ENCODE measurements around the gene NDST1. TPM values are rescaled to one million over a fixed set of nuclear protein-coding genes. Genes with fewer than 3 reads are reported as not detected.

The NDST1 gene
- total RNA-seq, 1 donor: 12.9 TPM

DNA sequence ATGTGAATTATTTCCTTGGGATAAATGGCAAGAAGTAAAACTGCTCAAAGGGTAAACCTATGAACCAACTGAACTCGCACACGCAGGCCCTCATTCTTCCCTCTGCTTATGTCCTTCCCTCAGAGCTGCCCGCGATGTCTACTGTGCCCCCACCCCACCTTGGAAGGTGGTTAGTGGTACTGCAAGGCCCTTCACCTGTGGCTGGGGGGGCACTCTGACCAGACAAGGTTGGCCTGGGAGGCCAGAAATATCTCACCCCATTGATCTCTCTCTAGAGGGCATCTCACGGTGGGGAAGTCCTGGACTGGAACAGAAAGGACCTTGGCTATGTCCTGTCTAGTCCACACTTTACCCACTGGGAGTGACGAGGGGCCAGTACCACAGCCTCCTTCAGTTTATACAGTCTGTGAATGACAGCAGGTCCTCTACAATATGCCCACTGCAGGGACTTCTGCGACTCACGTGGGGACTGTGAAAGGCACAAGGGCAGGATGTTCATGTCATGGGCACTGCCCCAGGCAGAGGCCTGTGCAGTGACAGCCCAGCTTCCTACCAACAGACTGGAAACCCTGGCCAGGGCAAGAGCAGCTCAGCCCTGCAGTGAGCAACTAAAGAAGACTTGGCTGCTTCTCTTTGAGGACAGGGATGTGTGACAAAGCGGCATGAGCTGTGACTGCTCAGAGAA is 75.8 kb downstream of the NDST1 start:
- DNase-seq (ENCODE audit: low read depth in 2 of 3, low spot score in 2 of 3): no peak

DNA sequence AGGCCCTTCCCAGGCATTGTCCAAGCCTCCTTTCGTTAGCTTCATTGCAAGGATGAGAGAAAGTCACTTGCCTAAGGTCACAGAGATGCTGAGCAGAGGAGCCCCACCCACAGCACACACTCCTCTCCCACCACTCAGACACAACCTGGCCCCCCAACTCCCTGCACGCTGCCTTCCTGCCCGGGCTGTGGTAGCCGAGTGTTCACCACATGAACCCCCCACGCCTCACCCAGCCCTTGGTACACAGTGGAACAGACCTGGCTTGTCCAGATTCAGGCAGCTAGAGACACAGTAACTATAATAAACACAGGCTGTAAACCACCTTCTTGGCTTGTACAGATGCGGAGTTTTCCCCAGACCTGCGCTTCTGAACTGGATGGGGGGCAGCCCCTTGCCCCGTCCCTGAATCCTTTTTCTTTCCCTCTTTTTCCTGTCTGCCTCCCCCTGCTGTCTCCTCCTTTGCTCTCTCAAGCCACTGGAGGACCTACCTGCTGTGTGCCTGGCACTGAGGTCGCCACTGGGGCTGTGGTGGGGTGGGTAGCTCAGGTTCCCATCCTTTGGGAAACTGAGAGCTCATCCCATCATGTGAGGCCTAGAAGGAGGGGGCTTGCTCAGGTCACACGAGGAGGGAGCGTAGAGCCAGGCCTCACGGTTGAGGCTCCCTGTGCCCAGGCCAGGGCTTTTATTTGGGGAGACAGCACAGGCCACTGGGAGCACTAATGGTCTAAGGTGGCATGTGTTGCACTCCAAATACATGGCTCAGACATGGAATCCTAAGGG is 76.8 kb downstream of the NDST1 start:
- DNase-seq (ENCODE audit: low read depth in 2 of 3, low spot score in 2 of 3): no peak

DNA sequence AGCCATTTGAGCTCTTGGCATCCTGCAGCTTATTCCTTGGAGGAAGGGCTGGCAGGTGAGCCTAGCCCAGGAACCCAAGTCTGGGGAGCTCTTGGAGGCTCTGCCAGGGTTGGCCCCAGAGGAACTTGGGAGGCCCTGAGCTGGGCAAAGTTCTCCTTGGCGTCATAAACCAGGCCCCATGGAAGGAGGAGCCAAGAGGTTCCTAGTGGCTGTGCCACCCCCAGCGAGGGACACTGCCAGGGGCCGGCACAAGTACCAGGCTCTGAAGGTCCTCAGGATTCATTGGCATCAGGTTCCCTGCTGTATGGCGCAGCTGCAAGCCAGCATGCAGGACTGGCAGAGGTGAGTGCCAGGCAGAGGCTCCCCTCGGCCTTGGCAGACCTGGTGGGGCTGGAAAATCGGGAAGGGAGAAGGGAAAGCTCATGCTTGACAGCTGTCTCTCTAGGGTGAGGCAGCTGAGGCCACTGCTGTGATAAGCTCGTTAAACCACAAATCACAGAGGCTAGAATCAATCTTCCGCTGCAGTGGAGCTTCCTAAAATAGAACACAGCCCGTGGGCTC is 77.9 kb downstream of the NDST1 start:
- no peak for DNase-seq (ENCODE audit: low read depth in 2 of 3, low spot score in 2 of 3)

DNA sequence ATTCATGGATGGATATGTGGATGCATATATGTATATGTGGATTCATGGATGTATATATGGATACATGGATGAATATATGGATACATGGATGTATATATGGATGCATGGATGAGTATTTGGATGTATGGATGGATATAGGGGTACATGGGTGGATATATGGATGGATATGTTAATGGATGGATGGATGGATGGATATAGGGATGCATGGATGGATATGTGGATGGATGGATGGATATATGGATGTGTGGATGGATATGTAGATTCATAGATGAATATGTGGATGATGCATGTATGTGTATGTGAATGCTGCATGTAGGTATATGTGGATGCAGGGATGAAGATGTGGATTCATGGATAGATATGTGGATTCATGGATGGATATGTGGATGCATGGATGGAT is 79.1 kb downstream of the NDST1 start:
- no peak for DNase-seq (ENCODE audit: low read depth in 2 of 3, low spot score in 2 of 3)

DNA sequence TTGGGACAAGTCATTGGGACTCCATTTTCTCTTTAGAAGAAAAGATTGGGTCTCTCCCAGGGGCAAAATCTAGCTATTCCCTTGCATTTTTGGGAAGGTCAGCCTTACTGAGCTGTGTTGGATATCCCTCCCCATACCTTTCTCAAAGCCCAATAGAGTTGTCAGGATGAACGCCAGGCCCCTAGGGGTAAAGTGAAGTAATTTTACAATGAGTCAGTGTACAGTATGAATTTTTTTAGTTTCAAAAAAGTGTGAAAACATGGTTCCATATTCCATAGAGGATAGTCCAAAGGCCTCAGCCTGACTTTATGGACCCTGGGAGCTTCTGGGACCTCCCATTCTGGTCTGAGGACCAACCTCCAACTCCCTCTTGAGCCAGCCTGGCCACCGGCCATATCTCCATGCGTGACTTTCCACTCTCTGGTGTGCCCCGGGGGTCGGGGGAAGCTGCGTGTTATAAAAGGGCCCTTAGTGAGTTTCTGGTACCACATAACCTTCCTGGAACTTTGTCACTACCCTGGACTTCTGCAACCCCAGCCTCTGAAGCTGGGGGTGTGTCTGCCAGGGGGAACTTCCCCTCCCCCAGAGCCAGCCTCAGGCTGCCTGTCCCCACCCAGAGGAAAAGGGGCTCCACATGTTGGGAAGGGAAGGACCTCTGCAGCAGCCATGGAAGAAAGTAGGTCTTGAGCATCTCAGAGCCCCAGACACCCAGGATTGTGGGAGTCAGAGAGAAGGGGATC is 80.1 kb downstream of the NDST1 start:
- DNase-seq (ENCODE audit: low read depth in 2 of 3, low spot score in 2 of 3): no peak

DNA sequence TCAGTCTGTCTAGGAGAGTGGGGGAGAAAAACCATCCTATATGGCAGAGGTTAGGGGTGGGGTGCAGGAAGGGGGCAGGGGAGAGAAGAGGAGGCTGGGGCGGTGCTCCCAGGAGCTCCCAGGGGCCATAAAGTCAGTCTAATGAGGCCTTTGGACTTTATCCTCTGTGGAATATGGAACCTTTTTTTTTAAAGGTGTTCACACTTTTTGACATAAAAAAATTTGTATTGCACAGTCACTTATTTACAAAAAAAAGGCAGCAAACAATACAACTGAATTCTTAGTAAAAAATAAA is 80.6 kb downstream of the NDST1 start:
- no peak for DNase-seq (ENCODE audit: low read depth in 2 of 3, low spot score in 2 of 3)

DNA sequence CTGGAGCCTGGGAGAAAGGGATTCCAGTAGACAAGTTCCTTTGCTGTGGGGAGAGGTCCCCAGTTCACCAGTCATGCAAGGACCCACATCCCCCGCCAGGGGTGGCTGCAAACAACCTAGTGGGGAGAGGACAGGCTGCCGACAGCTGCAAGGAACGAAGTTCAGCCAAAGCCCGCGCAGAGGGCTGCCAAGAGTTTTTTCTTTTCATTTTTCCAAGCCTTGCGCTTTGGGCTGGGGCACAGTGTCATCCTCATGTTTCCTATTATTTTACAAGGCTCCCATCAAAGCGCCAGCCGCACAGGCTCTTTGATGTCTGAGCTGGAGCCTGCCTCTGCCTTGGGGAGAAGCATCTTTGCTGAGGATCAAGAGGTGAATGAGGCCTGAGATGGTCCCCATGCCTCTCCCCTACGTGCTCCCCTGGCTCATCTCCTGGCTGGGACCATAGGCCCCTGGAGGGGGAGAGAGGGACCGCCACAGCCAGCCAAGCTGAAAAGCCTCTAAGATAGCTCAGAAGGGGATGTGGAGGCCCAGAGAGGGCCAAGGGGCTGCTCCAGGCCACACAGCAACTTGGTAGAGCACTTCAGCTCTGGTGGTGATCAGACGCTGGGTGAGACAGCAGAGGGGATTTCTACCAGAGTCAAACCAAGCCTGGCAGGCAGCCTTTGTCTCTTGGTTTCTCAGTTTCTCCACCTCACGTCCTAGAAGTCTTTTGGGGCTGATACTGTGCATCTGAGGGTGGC is 82.1 kb downstream of the NDST1 start:
- no peak for DNase-seq (ENCODE audit: low read depth in 2 of 3, low spot score in 2 of 3)

DNA sequence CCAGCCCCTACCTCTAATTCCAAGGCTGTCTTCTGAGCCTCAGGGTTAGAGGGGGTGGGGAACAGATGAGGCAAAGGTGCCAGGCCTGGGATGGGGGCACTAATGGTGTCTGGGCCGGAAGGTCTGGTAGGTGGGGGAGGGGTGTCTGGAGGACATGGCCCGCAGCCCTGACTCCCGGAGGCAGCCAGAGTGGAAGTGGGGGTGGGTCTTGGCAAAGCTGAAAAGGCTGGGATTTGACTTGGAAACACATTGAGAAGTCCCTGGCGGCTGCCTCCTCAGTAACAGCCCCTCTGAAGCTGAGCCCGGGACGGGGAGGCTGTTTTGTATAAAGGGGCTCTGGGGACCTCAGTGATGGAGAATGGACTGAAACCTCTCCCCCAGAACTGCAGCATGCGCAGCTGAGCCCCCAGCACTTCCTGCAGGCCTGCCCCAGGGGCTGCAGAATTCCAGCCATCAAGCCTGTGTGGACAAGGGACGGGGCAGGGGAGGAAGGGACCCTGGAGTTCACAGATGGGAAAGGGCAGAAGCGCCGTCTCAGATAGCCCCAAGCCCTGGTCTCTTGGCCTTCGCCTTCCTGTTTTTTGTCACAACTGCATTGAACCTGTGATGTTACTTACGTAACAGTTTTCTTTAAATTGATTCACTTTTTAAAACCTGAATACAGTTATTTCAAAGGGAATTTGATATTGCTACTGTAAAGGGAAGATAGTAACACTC is 83.2 kb downstream of the NDST1 start:
- no peak for DNase-seq (ENCODE audit: low read depth in 2 of 3, low spot score in 2 of 3)

DNA sequence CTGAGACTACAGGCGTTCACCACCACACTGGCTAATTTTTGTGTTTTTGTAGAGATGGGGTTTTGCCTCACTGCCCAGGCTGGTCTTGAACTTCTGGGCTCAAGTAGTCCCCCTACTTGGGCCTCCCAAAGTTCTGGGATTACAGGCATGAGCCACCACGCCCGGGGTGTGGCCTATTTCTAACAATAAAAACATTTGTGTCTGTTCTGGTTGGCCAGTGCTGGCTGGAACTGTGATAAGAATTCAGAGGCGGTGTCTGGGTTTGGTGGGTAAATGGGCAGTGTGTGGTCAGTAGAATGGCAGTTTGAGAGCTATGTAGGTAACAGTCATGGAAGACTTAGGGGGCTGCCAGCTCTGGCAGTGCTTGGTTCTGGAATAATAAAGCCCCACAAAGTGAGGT is 85.7 kb downstream of the NDST1 start:
- DNase-seq (ENCODE audit: low read depth in 2 of 3, low spot score in 2 of 3): no peak

DNA sequence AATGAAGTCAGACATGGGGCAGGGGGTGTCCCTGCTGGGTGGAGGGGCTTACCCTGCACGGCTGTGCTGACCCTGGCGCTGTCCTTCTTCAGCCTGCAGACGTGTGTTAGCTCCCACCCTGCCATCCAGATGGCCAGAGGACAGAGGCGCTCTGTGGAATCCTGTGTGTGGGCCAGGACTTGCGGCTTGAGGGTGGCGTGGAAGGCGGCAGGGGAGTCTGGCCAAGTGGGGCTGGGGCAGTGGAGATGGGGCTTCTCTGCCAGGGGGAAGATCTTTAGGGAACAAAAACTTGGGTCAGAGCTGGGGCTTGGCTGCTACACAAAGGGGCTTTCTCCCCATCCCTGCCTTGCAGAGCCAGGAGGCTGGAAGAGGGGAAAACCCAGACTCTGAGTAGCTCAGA is 86.1 kb downstream of the NDST1 start:
- no peak for DNase-seq (ENCODE audit: low read depth in 2 of 3, low spot score in 2 of 3)

DNA sequence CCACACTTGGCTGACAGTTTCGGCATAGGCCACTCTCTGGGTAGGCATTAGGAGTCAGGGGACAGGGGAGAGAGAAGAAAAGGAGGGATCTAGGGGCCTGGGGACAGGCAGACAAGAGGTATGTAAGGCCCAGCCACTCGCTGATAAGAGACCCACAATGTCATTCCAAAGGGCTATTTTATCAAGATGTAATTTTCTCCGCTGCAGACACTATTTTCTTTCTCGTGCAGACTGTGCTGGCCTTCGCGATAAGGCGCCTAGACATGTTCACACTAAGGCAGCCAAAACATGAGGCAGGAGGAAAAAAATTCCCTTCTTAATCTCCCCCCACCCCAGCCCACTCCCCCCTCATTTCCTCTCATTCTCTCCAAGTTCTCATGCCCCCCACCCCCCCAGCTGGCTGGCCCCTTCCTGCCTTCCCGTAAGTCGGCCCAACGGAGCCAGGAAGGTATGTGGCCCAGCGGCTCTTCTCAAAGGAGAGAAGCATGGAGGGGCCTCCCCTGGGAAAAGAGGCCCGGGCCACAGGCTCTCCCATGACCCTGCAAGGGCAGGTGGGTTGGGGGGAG is 87.6 kb downstream of the NDST1 start:
- DNase-seq (ENCODE audit: low read depth in 2 of 3, low spot score in 2 of 3): peak in 1 of 3 donors; percentile 6

DNA sequence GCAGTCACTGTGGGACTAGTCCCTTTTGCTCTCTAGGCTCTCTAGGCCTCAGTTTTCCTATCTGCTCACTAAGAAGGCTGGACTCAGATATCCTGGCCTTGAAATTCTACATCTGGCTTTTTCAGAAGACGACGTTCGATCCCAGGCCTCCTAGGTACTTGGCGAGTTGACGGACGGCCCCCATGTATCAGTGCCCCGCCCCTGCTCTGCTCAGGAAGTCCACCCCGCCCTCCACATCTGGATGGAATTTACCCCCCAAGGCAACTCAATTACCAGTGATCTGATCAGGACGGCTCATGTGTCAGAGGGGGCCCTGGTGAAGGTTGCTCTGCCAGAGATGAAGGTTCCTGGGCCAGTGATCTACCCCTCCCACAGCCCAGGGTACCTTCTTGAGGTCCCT is 88.4 kb downstream of the NDST1 start:
- no peak for DNase-seq (ENCODE audit: low read depth in 2 of 3, low spot score in 2 of 3)

DNA sequence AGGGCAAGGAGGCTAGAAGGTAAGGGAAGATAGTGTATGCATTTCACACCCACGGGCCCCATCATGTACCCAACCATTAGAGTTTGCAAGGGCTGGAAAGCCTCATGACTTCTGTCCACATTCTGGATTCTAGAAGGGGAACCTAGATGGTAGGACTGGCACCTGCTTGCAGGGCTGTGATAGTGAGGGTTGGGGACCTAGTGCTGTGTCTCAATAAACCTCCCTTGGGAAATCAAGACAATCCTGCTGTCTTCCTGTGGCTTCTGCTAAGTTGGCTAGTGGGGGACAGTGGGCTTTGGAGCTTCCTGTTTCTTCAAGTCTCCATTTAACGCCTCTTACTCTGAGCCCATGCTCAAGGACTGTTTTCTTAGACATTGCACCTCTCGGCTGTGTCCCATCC is 88.9 kb downstream of the NDST1 start:
- peak in 1 of 3 donors; percentile 7 for DNase-seq (ENCODE audit: low read depth in 2 of 3, low spot score in 2 of 3)

DNA sequence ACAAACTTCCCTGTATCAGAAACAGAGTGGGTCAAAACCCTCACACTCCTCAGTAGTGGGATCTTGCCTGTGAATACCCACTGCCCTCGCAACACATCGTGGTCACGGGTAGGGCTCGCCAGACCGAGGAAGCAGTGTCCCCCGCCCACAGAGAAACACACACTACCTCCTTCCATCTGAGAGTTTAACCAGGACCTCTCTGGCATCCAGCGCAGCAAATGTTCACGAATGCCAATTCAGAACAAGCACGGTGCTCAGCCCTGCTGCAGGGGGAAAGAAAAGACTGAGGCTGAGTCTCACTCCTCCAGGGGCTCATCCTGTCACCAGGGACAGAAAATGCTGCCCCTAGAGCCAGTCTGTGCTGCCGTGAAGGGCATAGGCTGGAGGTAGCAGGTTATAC is 90.1 kb downstream of the NDST1 start:
- DNase-seq (ENCODE audit: low read depth in 2 of 3, low spot score in 2 of 3): no peak

DNA sequence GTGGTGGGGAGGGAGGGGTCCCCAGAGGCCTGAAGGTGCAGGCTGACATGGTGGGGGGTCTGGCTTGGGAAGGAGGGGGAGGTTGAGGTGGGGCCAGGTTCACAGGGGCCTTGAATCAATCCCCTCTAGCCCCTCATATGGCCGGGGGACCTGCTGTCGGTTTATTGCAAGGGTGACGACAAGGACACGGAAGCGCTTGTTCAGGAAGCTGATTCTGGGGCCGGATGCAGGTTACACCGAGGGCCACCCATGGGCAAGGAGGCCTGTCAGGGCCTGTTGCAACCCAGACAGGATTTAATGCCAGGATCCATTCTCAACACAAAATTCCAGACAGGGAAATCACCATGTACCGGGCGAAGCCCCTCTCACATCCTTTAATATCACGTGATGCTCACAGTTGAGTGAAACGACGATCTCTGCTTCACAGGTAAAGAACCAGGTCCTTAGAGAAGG is 90.9 kb downstream of the NDST1 start:
- DNase-seq (ENCODE audit: low read depth in 2 of 3, low spot score in 2 of 3): no peak

DNA sequence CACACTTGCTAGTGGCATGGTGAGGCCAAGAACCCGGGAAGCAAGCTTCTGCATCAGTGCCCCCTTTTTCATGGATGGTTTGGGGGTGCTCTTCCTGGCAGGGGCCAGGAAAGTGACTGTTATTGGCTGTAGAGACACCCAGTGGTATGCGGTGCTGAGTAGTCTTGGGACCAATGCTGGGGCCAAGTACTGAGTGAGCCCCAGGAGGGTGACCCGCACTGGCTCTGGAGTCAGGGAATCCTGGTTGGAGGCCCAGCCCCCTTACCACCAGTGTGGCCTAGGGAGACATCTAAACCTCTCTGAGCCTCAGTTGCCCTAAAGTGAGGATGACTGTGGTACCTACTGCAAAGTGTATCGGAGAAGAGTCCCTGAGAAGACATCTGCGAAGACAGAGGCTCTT is 91.3 kb downstream of the NDST1 start:
- DNase-seq (ENCODE audit: low read depth in 2 of 3, low spot score in 2 of 3): no peak

DNA sequence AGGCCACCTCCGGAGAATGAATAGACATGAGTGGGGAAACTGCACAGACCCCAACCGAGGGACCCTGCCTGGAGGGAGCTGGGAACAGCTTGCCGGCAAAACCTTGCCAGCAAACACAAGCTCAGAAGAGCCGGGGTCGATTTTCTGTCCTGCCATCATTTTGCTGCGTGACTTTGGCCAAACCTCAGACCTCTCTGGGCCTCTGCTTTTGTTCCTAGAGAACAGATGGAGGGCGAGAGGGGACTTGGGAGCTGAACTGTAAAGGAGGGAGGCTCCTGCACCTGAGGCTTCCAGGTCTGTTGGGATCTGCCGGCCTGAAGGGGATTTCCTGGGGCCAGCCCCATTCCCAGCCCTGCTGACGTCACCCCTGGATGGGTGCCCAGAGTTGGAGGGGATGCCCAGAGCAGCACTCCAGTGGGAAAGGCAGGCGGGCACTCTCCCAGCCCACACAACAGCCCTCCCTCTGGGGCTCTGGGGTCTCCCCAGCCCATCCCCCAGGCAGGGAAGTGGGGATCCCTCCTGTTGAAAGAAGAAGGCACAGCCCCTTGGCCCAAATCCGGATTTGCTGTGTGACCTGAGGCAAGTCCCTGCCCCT is 92.1 kb downstream of the NDST1 start:
- DNase-seq (ENCODE audit: low read depth in 2 of 3, low spot score in 2 of 3): no peak

DNA sequence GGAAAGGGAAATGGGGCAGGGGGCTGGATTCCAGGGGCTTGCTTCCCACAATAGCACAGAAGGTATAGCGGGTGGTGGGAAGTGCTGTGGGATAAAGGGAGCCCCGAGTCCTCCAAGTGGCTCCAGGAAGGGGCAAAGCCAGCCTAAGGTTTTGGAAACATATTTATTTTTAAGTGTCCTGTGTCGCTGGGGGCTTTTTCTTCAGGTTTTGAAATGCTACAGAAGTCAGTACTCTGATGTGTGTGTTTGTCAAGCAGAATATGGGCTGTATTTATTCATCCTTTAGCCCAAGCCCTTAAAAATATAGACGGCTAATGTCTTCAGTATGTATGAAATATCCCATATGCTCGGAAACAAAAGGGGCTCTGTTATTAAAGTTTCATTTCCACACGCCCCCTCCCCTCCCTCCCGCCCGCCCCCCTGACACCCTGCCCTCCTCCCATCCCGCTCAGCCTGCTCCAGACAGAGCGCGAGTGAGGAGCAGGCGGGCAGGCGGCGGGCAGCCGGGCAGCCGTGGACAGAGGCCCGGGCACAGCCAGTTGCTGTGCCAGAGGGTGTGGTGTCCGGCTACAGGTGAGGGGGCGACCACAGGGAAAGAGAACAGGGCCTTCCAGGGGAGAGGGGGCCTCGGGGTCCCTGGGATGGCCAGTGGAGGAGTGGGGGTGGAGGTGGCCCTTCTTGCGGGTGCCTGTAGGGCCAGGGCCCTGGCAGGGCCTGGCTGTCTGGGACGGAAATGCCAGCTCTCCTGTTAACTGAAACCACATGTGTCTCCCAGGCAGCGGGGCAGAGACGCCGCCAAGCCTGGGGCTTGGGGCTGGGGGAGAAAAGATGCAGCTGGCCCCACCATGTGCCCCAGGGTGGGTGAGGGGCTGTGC is 92.9 kb downstream of the NDST1 start:
- DNase-seq (ENCODE audit: low read depth in 2 of 3, low spot score in 2 of 3): no peak
